ENCODE data around the gene TMX4.

Gene TMX4

GRCh38 chr20:8012724-8013123 lies 6.8 kb downstream of the TMX4 start:
- DNase-seq: no peak

- no peak for DNase-seq
Measured at GRCh38 chr20:8008733-8009132, 10.8 kb downstream of the TMX4 start.

- no peak for DNase-seq
Measured at GRCh38 chr20:8007490-8007889, 12.1 kb downstream of the TMX4 start.

- DNase-seq: no peak
Measured at GRCh38 chr20:8005575-8006366, 13.8 kb downstream of the TMX4 start.

- DNase-seq: no peak
Measured at GRCh38 chr20:8005033-8005432, 14.5 kb downstream of the TMX4 start.

- no peak for DNase-seq
Measured at GRCh38 chr20:8002056-8002455, 17.5 kb downstream of the TMX4 start.

GRCh38 chr20:8000796-8001195 lies 18.8 kb downstream of the TMX4 start:
- DNase-seq: no peak

GRCh38 chr20:7996898-7997297 lies 22.7 kb downstream of the TMX4 start:
- no peak for DNase-seq

GRCh38 chr20:7994809-7995208 lies 24.8 kb downstream of the TMX4 start:
- DNase-seq: no peak

GRCh38 chr20:7993703-7994102 lies 25.9 kb downstream of the TMX4 start:
- DNase-seq: no peak

GRCh38 chr20:7993238-7993637 lies 26.3 kb downstream of the TMX4 start:
- no peak for DNase-seq

- DNase-seq: no peak
Measured at GRCh38 chr20:7990385-7990784, 29.2 kb downstream of the TMX4 start.

- DNase-seq: no peak
Measured at GRCh38 chr20:7989379-7989778, 30.2 kb downstream of the TMX4 start.

GRCh38 chr20:7985916-7986315 lies 33.6 kb downstream of the TMX4 start:
- DNase-seq: no peak

- DNase-seq: no peak
Measured at GRCh38 chr20:7984192-7984591, 35.4 kb downstream of the TMX4 start.

- no peak for DNase-seq
Measured at GRCh38 chr20:7981374-7981773, 38.2 kb downstream of the TMX4 start.

- peak; percentile 37 for DNase-seq
Measured at GRCh38 chr20:7980332-7981046, 39.1 kb downstream of the TMX4 start.

GRCh38 chr20:7977709-7978108 lies 41.9 kb downstream of the TMX4 start:
- no peak for DNase-seq

GRCh38 chr20:7975851-7976414 lies 43.6 kb downstream of the TMX4 start:
- no peak for DNase-seq

- DNase-seq: no peak
Measured at GRCh38 chr20:7974785-7975435, 44.7 kb downstream of the TMX4 start.

- no peak for DNase-seq
Measured at GRCh38 chr20:7971536-7972280, 47.9 kb downstream of the TMX4 start.

GRCh38 chr20:7967199-7967844 lies 52.2 kb downstream of the TMX4 start:
- peak; percentile 49 for DNase-seq
